PC-9 (cell line): ENCODE results near the gene BTNL8. TPM values are rescaled to one million over a fixed set of nuclear protein-coding genes. Genes with fewer than 3 reads are reported as not detected.

Experiments
- BruUV-seq: library from RNA; stranded (reverse); fragments of 400-500 nt; replicated peaks from 2 replicates; lab custom pipeline; 2021; lab: Mats Ljungman, UMichigan
- CTCF ChIA-PET: fragments of 300-600 bp; sonication (Branson Sonifier 250); formaldehyde crosslinking; loops from one replicate; lab custom pipeline; 2022; ENCODE audit warnings: antibody characterized with exemption; lab: Charles Lee
- POLR2A ChIA-PET: fragments of 300-600 bp; sonication (Branson Sonifier 250); formaldehyde crosslinking; loops from one replicate; lab custom pipeline; 2022; ENCODE audit warnings: antibody characterized with exemption; ENCODE audit not compliant: unreplicated experiment; lab: Charles Lee
- DNase-seq, 2 experiments: peaks; one replicate each; pipeline versions ENCODE4 v3.0.0 to v3.0.0-alpha.2; 2015 to 2022; ENCODE audit warnings: mixed read lengths in 1 of 2
- H2AFZ ChIP-seq: fragments of 200-600 bp; sonication (generic); 2 replicates; pipeline ENCODE4 v1.8.1; 2017; ENCODE audit warnings: antibody characterized with exemption
- H3F3A ChIP-seq: fragments of 200-600 bp; sonication (generic); 2 replicates; pipeline ENCODE4 v1.8.1; 2017; ENCODE audit warnings: antibody characterized with exemption, mild to moderate bottlenecking, low read depth; ENCODE audit not compliant: insufficient read depth
- H3K27ac ChIP-seq: fragments of 200-600 bp; sonication (generic); 2 replicates; pipeline ENCODE4 v1.6.1; 2016; ENCODE audit warnings: mixed run types
- H3K27me3 ChIP-seq: fragments of 200-600 bp; sonication (generic); 2 replicates; pipeline ENCODE4 v1.6.1; 2016; ENCODE audit warnings: low read depth, mixed run types; ENCODE audit not compliant: insufficient read depth
- H3K36me3 ChIP-seq: fragments of 200-600 bp; sonication (generic); 2 replicates; pipeline ENCODE4 v1.6.1; 2016; ENCODE audit warnings: low read depth, mixed run types
- H3K4me1 ChIP-seq: fragments of 200-600 bp; sonication (generic); replicated peaks from 2 replicates; pipeline ENCODE4 v1.6.1; 2016; ENCODE audit warnings: mixed run types; ENCODE audit not compliant: insufficient read depth
- H3K4me2 ChIP-seq: fragments of 200-600 bp; sonication (generic); 2 replicates; pipeline ENCODE4 v1.6.1; 2017; ENCODE audit warnings: mixed run types
- H3K4me3 ChIP-seq: fragments of 200-600 bp; sonication (generic); 2 replicates; pipeline ENCODE4 v1.6.1; 2016; ENCODE audit warnings: mixed run types
- H3K79me2 ChIP-seq: fragments of 200-600 bp; sonication (generic); 2 replicates; pipeline ENCODE4 v1.6.1; 2017; ENCODE audit warnings: low read depth, mixed run types
- H3K9me2 ChIP-seq: fragments of 200-600 bp; sonication (generic); 2 replicates; pipeline ENCODE4 v1.8.1; 2017; ENCODE audit warnings: mild to moderate bottlenecking; ENCODE audit not compliant: insufficient read depth
- H3K9me3 ChIP-seq: fragments of 200-600 bp; sonication (generic); 2 replicates; pipeline ENCODE4 v1.8.1; 2016; ENCODE audit warnings: low read depth; ENCODE audit not compliant: insufficient read depth
- H4K20me1 ChIP-seq: fragments of 200-600 bp; sonication (generic); 2 replicates; pipeline ENCODE4 v1.8.1; 2017; ENCODE audit not compliant: insufficient read depth
- EZH2 ChIP-seq: fragments of 200-600 bp; sonication (generic); IDR thresholded peaks from 2 replicates; pipeline ENCODE4 v1.8.0; 2017; ENCODE audit warnings: antibody characterized with exemption, low read depth
- intact Hi-C: fragments of 100-400 bp; cut with micrococcal nuclease; formaldehyde crosslinking; loops from one replicate; pipeline ENCODE4 v1.10.0; 2022; ENCODE audit not compliant: unreplicated experiment
- total RNA-seq: library from RNA; stranded (reverse); gene quantifications from 2 replicates; pipeline ENCODE4 v1.2.3, GENCODE V29; 2021
- TF ChIP-seq, protein P1 (sequence below): fragments of 200-600 bp; sonication (generic); conservative IDR thresholded peaks from 2 replicates; pipeline ENCODE4 v1.6.1; 2017; ENCODE audit warnings: mixed run types, antibody characterized with exemption, mild to moderate bottlenecking, moderate library complexity

The BTNL8 gene
- total RNA-seq, 1 experiment from 2014 or later, result not detected

DNA sequence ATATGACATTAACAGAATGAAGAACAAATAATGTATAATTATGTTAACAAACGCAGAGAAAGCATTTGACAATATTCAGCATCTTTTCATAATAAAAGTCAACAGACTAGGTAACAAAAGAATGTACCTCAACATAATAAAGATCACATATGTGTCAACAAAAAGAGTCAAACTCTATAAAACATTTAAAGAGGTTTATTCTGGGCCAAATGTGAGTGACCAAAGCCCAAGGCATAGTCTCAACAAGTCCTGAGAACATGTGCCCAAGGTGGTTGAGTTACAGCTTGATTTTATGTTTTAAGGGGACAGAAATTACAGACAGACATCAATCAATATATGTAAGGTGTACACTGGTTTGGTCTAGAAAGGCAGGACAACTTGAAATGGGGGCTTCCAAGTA is 19.4 kb downstream of the BTNL8 start:
- H3K79me2 ChIP-seq, result no peaks in the 10 kb centered on the region
- no peaks in the 10 kb centered on the region for H4K20me1 ChIP-seq
- BruUV-seq, result no TSS peak

DNA sequence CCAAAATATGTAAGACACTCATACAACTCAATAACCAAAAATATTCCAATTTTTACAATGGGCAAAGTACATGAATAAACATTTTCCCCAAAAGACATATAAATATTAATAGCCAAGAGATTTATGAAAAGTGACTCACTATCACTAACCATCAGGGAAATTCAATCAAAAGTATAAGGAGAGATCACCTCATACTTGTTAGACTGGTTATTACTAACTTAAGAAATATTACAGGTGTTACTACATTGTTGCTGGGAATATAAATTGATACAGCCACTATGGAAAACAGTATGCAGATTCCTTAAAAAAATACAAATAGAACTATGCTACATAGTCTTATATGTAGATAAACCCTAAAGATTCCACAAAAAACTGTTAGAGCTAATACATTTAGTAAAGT is 21.8 kb downstream of the BTNL8 start:
- H3K9me3 ChIP-seq, result peaks cover 3% of the 10 kb centered on the region; the same call in 1 of the 2 replicates
- H3K4me1 ChIP-seq, result peaks cover 11% of the 10 kb centered on the region
- H3K9me2 ChIP-seq, result no peaks in the 10 kb centered on the region; the same call in 1 of the 2 replicates
- peaks cover 10% of the 10 kb centered on the region for H3K27me3 ChIP-seq
- H3K27ac ChIP-seq, result no peak overlapping the region
- no peaks in the 10 kb centered on the region for H3K36me3 ChIP-seq
- H3K4me3 ChIP-seq, result no peak overlapping the region
- DNase-seq, result peak in 1 of 2 experiments; percentile 64
- BruUV-seq, result no TSS peak
- POLR2A ChIA-PET, result no interaction called here
- CTCF ChIA-PET, result no interaction called here
- no peak overlapping the region for H3K4me2 ChIP-seq
- H4K20me1 ChIP-seq, result no peaks in the 10 kb centered on the region
- H3F3A ChIP-seq, result no peaks in the 10 kb centered on the region
- no peak overlapping the region for H2AFZ ChIP-seq
- intact Hi-C loops, result no loop called here
- TF ChIP-seq EZH2, result no peak
- TF ChIP-seq, protein P1, sequence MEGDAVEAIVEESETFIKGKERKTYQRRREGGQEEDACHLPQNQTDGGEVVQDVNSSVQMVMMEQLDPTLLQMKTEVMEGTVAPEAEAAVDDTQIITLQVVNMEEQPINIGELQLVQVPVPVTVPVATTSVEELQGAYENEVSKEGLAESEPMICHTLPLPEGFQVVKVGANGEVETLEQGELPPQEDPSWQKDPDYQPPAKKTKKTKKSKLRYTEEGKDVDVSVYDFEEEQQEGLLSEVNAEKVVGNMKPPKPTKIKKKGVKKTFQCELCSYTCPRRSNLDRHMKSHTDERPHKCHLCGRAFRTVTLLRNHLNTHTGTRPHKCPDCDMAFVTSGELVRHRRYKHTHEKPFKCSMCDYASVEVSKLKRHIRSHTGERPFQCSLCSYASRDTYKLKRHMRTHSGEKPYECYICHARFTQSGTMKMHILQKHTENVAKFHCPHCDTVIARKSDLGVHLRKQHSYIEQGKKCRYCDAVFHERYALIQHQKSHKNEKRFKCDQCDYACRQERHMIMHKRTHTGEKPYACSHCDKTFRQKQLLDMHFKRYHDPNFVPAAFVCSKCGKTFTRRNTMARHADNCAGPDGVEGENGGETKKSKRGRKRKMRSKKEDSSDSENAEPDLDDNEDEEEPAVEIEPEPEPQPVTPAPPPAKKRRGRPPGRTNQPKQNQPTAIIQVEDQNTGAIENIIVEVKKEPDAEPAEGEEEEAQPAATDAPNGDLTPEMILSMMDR, result no peak
- no peaks in the 10 kb centered on the region for H3K79me2 ChIP-seq

More for the DNA sequence above, 19.4 kb downstream of the BTNL8 start:
- Histone ChIP-seq H3K27ac (no peak overlapping the region), H3K9me2 (no peaks in the 10 kb centered on the region; the same call in 1 of the 2 replicates), H3K4me1 (peaks cover 17% of the 10 kb centered on the region), H3K36me3 (no peaks in the 10 kb centered on the region), H3F3A (no peaks in the 10 kb centered on the region), H3K4me2 (no peak overlapping the region), H2AFZ (no peak overlapping the region), H3K27me3 (no peaks in the 10 kb centered on the region), H3K9me3 (peaks cover 3% of the 10 kb centered on the region; the same call in 1 of the 2 replicates), H3K4me3 (no peak overlapping the region)
- TF ChIP-seq, protein P1, result no peak
- no peak for TF ChIP-seq EZH2
- ChIA-PET CTCF (no interaction called here), POLR2A (no interaction called here)
- intact Hi-C loops, result no loop called here
- DNase-seq, result no peak

DNA sequence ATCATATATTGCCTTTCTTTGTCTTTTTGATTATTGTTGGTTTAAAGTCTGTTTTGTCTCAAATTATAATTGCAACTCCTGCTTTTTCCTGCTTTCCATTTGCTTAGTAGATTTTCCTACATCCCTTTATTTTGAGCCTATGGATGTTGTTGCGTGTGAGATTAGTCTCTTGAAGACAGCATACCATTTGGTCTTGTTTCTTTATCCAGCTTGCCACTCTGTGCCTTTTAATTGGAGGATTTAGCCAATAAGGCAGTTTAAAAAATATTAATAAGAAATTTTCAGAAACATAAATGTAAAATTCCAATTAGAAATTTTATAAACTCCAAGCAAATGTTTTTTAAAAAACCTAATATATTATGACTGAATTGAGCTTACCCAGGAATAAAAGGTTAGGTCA is 24.0 kb downstream of the BTNL8 start:
- Histone ChIP-seq H3F3A (no peaks in the 10 kb centered on the region), H3K27ac (no peak overlapping the region), H3K9me3 (peaks cover 3% of the 10 kb centered on the region; the same call in 1 of the 2 replicates), H3K79me2 (no peaks in the 10 kb centered on the region), H3K9me2 (no peaks in the 10 kb centered on the region; the same call in 1 of the 2 replicates), H3K4me3 (no peak overlapping the region), H4K20me1 (no peaks in the 10 kb centered on the region), H3K36me3 (no peaks in the 10 kb centered on the region), H2AFZ (no peak overlapping the region), H3K4me2 (no peak overlapping the region), H3K27me3 (peaks cover 20% of the 10 kb centered on the region), H3K4me1 (no peaks in the 10 kb centered on the region)
- TF ChIP-seq EZH2, result no peak
- TF ChIP-seq, protein P1, result no peak
- BruUV-seq, result no TSS peak
- intact Hi-C loops, result no loop called here
- ChIA-PET POLR2A (no interaction called here), CTCF (no interaction called here)
- no peak for DNase-seq
